Measurements from ENCODE around the gene EIF4A3. TPM values are rescaled to one million over a fixed set of nuclear protein-coding genes. Genes with fewer than 3 reads are reported as not detected.

Gene EIF4A3
- polyA plus RNA-seq, 2 of the 4 experiments (the other 2 are of a cell fraction) = 181 to 189 TPM

DNA sequence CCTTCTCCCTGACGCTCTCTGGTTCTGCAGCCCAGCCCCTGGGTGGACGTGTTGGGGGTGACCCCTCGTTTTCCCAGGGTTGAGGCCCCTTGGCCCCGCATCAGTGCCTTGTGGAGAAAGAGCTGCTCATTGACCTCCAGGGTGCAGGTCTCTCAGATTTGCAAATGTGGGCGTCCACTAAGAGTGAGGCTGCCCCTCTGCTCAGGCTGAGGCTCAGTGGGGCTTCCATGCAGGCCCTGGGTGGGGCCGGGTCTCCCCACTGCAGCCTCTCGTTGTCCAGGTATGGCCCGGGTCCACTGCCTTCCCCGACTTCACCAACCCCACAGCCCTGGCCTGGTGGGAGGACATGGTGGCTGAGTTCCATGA is 36.5 kb downstream of the EIF4A3 start:
- CTCF ChIA-PET = interaction anchor here (1.0 to 11.7 kb wide), 4 partner anchors 10 to 105 kb away, joined by 3 to 99 read pairs (median 4); partner anchors contain the start of gene GAA
- TF ChIP-seq, protein P1, sequence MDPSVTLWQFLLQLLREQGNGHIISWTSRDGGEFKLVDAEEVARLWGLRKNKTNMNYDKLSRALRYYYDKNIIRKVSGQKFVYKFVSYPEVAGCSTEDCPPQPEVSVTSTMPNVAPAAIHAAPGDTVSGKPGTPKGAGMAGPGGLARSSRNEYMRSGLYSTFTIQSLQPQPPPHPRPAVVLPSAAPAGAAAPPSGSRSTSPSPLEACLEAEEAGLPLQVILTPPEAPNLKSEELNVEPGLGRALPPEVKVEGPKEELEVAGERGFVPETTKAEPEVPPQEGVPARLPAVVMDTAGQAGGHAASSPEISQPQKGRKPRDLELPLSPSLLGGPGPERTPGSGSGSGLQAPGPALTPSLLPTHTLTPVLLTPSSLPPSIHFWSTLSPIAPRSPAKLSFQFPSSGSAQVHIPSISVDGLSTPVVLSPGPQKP (IDR thresholded peaks at IDR 0.05; ENCODE audit: low read depth, low read length) = no peak
- TF ChIP-seq HOXB13 (CRISPR knock-in tag; IDR thresholded peaks at IDR 0.05; ENCODE audit: low read depth) (no peak), TFCP2L1 (CRISPR knock-in tag; IDR thresholded peaks at IDR 0.05) (no peak), RARB (CRISPR knock-in tag; IDR thresholded peaks at IDR 0.05) (no peak), NFE2L2 (conservative IDR thresholded peaks at IDR 0.05; ENCODE audit: low read length) (no peak), HOXA7 (CRISPR knock-in tag; IDR thresholded peaks at IDR 0.05) (no peak)
- TF ChIP-seq, protein P2, sequence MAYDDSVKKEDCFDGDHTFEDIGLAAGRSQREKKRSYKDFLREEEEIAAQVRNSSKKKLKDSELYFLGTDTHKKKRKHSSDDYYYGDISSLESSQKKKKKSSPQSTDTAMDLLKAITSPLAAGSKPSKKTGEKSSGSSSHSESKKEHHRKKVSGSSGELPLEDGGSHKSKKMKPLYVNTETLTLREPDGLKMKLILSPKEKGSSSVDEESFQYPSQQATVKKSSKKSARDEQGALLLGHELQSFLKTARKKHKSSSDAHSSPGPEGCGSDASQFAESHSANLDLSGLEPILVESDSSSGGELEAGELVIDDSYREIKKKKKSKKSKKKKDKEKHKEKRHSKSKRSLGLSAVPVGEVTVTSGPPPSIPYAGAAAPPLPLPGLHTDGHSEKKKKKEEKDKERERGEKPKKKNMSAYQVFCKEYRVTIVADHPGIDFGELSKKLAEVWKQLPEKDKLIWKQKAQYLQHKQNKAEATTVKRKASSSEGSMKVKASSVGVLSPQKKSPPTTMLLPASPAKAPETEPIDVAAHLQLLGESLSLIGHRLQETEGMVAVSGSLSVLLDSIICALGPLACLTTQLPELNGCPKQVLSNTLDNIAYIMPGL (CRISPR knock-in tag; IDR thresholded peaks at IDR 0.05; ENCODE audit: borderline replicate concordance) = no peak
- Histone ChIP-seq H3K4me2 (no peak overlapping the region), H3K4me1 (no peaks in the 10 kb centered on the region), H3K9me3 (no peaks in the 10 kb centered on the region), H3K27ac (no peak overlapping the region), H3K4me3 (no peak overlapping the region)
- DNase-seq (ENCODE audit: low read depth in 1 of 2, low spot score in 1 of 2) (no peak), FAIRE-seq (no peak), ATAC-seq (no peak)
- POLR2A ChIA-PET = no interaction called here
- 78% methylated on average over 7 of the region's 9 CpGs for WGBS (ENCODE audit: missing lambda C conversion rate)

DNA sequence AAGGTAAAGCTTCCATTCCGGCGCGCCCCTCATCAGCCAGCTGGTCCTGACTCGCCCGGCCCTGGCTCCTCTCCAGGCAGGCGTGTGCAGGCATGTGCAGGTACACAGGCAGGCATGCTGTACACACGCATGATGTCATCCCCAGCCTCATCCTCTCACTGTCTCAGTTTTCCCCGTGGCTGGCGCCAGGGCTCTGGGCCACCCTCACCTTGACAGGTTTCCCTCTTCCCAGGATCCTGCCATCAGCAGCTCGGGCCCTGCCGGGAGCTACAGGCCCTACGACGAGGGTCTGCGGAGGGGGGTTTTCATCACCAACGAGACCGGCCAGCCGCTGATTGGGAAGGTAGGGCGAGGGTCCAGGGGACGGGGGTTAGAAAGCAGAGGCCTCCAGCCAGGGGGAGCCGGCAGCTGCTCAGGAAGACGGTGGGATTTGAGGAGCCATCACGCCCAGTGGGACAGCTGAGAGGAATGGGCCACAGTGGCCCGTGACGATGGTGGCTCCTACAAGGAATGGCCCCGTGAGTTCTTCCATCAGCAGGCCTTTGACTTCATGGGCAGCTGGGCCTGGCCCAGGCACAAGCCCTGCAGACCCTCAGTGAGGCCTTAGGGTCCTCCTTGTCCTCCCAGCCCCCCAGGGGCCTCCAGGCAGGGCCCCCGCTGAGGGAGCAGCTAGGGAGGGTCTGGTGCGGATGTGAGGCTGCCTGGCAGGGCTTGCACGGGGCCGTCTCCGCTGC is 37.0 kb downstream of the EIF4A3 start:
- Histone ChIP-seq H3K4me3 (no peak overlapping the region), H3K27ac (no peak overlapping the region), H3K9me3 (no peaks in the 10 kb centered on the region), H3K4me1 (no peaks in the 10 kb centered on the region), H3K4me2 (no peak overlapping the region)
- DNase-seq (ENCODE audit: low read depth in 1 of 2, low spot score in 1 of 2) (no peak), ATAC-seq (no peak), FAIRE-seq (no peak)
- ChIA-PET POLR2A (no interaction called here), CTCF (interaction anchor here (1.0 to 11.7 kb wide), 5 partner anchors 9 to 104 kb away, joined by 3 to 99 read pairs (median 4); partner anchors contain the start of gene GAA)
- no peak for TF ChIP-seq NPAS2 (CRISPR knock-in tag; IDR thresholded peaks at IDR 0.05; ENCODE audit: borderline replicate concordance)
- no peak for TF ChIP-seq CBX8 (IDR thresholded peaks at IDR 0.05)
- no peak for TF ChIP-seq HEYL (CRISPR knock-in tag; IDR thresholded peaks at IDR 0.05)
- TF ChIP-seq GATA3 (IDR thresholded peaks at IDR 0.05; ENCODE audit: borderline replicate concordance) = no peak
- no peak for TF ChIP-seq CHD4 (IDR thresholded peaks at IDR 0.05; ENCODE audit: borderline replicate concordance)
- TF ChIP-seq RARB (CRISPR knock-in tag; IDR thresholded peaks at IDR 0.05) = no peak
- no peak for TF ChIP-seq ZC3H11A (IDR thresholded peaks at IDR 0.05)
- TF ChIP-seq, protein P3, sequence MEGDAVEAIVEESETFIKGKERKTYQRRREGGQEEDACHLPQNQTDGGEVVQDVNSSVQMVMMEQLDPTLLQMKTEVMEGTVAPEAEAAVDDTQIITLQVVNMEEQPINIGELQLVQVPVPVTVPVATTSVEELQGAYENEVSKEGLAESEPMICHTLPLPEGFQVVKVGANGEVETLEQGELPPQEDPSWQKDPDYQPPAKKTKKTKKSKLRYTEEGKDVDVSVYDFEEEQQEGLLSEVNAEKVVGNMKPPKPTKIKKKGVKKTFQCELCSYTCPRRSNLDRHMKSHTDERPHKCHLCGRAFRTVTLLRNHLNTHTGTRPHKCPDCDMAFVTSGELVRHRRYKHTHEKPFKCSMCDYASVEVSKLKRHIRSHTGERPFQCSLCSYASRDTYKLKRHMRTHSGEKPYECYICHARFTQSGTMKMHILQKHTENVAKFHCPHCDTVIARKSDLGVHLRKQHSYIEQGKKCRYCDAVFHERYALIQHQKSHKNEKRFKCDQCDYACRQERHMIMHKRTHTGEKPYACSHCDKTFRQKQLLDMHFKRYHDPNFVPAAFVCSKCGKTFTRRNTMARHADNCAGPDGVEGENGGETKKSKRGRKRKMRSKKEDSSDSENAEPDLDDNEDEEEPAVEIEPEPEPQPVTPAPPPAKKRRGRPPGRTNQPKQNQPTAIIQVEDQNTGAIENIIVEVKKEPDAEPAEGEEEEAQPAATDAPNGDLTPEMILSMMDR (IDR thresholded peaks at IDR 0.05) = no peak
- no peak for TF ChIP-seq POLR2AphosphoS2 (conservative IDR thresholded peaks at IDR 0.05; ENCODE audit: low read length)
- TF ChIP-seq, protein P4, sequence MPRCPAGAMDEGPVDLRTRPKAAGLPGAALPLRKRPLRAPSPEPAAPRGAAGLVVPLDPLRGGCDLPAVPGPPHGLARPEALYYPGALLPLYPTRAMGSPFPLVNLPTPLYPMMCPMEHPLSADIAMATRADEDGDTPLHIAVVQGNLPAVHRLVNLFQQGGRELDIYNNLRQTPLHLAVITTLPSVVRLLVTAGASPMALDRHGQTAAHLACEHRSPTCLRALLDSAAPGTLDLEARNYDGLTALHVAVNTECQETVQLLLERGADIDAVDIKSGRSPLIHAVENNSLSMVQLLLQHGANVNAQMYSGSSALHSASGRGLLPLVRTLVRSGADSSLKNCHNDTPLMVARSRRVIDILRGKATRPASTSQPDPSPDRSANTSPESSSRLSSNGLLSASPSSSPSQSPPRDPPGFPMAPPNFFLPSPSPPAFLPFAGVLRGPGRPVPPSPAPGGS (IDR thresholded peaks at IDR 0.05) = no peak
- TF ChIP-seq NFE2L2 (conservative IDR thresholded peaks at IDR 0.05; ENCODE audit: low read length) = no peak
- 89% methylated on average over 29 of the region's 30 CpGs for WGBS (ENCODE audit: missing lambda C conversion rate)
